HG02981 (cell line): ENCODE data around the gene LAGE3.

Source experiments
- ATAC-seq: cut with Tn5 transposase; IDR thresholded peaks from one replicate; pipeline ENCODE4 v1.9.1; 2021; ENCODE audit warnings: mild to moderate bottlenecking, moderate library complexity; ENCODE audit not compliant: unreplicated experiment

LAGE3 gene, protein sequence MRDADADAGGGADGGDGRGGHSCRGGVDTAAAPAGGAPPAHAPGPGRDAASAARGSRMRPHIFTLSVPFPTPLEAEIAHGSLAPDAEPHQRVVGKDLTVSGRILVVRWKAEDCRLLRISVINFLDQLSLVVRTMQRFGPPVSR

DNA sequence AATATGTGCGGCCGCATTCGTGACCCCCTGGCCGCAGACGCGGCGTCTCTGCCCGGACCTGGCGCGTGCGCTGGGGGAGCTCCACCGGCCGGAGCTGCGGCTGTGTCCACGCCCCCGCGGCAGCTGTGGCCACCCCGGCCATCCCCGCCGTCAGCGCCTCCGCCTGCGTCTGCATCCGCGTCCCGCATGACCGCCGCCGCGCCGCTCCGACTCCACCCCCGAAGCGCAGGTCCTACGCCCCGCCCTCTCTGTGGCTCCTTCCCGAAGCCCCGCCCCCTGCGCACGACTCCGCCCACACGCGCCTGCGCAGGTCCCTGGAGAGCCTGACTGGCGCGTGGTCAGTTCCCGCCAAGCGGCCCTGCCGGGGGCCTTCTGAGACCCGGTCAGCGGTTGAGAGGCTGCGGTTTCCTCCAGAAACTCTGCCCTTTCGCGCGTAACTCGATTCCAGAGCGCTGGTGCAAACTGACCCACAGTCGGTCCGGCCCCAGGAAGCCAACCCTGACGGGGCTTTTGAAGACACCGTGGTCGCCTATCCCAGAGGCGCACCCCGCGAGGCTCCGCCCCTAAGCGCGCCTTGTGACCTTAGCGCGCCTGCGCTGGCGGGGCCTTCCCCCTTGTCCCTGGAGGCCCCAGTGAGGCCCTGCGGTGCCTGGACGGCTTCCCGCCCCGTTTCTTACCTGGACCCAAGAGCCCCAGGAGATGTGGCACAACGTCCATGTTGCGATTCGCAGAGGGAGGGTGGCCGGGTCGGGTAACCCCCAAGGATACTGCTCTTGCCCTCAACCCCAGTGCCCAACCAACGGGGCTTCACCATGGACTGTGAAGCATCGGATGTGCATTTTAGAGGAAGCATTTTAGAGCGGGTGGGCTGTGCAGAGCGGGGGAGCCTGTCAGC is at the start of gene LAGE3:
Gene LAGE3, minus strand, starts transcription at position 554 of the 895 bp plus-strand sequence. Its CDS starts 366 bp downstream, at position 188.
- ATAC-seq, result peak; percentile 88

DNA sequence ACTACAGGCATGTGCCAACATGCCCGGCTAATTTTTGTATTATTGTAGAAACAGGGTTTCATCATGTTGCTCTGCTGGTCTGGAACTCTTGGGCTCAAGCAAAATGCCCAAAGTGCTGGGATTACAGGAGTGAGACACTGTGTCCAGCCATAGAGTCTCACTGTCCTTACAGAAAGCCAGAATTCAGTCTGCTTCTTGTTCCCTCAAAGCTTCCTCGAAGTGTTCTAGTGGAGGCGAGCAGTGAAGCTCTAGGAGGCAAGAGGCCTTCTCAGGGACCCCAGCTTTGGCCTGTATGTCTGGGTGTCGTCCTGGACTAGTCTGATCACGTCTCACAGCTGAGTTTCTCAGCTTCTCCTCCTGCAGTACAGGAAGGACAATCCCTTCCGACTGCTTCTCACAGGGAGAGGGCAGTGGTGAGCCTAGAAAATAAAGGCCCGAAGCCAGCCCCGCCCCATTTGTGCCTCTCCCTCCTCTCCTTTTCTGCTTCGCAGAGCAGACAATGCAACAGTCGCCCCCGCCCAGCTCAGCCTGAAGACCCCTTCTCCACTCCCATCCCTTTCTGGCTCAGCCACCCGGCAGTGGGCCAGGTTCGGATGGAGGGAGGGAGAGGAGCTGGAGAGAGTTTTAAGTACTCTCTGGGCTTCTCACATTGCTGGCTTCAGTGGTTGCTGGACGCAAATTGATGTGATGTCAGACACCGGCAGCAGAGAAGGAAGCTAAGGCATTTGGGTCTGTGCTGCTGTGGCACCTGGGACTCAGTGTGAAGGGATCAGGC is 48.0 kb upstream of the LAGE3 start:
- ATAC-seq, result no peak

DNA sequence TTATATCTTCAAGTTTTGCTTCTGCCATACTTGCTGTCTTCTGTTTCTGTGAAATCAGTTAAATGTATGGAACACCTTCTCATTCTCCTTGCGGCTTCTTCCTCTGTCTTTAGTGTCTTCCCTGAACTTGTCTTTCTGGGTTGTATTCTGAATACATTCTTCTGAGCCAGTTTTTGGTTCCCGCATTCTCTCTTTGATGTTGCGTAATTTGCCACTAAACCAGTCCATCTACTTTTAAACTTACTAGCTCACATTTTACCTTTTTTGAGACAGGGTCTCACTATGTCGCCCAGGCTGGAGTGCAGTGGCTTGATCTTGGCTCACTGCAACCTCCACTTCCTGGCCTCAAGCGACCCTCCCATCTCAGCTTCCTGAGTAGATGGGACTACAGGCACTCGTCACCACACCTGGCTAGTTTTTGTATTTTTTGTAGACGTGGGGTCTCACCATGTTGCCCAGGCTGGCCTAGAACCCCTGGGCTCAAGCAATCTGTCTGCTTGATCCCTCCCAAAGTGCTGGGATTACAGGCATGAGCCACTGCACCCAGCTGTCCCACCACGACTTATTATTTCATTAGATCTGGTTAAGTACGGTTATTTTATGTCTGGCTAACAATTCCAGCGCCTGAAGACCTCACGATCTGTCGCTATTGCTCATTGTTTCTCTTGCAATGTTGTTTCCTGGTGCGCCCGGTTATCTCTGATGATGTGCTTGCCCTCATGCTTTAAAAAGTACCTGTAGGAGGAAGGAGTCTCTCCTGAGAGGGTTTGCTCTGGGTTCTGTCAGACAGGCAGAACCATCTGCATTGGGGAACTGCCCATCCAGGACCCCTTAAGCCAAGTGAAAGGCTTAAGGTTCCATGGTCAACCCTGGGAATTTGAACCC is 46.8 kb upstream of the LAGE3 start:
- no peak for ATAC-seq

DNA sequence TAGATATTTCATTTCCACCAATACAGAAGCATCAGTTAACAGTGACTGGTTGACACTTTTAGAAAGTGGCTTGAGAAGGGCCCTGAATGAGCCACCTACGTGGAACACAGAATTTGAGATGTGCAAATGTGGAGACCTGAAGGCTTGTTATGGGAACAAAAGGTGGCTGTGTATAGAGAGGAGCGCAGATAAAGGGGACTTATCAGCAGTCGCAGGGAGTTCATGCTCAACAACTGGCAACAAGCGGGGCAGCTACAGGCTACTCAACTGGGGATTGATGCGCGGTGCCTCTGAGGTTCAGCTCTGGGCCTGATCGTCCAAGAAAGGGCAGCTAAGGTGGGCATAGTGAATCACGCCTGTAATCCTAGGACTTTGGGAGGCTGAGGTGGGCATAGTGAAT is 40.3 kb upstream of the LAGE3 start:
- no peak for ATAC-seq

DNA sequence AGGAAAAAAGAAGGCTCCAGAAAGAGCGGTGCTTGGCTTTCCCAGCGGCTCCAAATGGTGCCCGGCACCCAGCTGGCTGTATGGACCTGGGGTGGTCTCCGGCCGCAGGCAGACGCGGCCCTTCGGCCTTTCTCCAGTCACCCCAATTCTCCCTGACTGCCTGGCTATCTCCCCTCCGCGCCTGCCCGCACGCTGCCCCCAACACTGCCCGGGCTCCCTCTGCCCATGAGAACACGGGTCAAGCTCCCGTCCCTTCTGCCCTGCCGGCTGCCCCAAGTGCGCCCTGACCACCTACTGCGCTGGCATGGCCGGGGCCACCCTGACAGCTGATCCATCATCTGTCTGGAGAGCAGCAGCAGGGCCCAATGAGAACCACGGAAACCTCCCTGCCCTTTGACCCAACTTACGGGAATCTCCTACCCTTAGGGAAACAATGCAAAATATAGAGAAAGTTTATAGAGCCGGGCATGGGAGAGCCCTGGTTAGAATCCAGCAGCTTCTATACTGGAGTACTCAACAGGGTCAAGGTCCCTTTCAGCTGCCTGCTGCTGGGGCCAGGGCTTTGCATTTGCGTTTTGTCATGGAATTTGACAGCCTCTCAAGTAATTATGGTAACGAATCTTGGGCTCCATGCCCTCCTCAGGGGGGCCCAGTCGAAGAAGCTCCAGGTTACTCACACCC is 38.2 kb upstream of the LAGE3 start:
- ATAC-seq, result no peak

DNA sequence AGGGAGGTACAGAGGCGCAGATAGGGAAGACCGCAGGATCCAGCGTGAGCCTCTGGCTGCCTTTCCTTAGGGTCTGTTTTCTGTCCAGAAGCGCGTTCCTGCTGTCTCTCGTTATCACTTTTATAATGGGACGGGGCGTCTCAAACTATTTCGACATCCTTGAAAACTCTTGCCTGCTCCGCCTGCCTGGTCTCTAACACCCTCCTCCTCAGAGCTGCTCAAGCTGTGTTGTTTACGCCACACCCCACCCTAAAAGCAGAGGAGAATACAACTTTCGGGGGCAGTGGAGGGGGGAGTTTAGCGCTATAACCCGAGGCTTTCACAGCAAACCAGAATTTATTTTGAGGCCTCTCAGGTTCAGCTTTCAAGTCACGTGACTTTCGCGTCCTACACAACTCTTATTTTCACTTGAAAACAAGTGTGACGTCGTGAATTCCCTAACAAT is 37.6 kb upstream of the LAGE3 start:
- ATAC-seq, result no peak

DNA sequence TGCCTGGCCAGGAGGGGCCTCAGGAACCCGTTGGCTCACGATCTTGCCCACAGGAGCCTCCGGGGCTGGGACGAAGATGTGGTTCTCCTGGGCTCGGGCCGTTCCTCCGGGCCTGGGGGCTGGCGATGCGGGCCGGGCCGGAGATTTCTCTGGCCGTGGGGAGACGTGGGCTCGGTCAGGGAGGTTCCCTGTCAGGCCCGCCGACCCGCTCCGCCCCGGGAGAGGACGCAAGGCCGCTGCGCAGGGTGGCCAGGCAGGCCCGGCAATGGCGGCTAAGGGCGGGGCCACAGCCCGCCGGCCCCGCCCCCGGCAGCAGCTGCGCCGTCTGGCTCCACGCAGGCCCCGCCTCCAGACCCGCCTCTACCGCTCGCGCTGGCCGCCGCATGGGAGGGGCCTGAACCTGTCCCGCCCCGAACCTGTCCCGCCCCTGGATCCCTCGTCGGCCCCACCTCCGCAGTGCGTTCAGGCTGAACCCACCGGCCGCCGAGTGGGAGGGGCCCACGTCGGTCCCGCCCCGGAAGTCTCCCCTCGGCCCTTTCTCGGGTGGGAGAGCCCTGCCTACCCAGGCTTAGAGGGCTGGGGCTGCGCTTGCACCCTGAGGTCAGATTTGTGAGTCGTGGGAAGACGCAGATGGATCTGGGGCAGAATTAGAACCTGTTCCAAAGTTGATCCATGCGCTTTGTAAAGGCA is 37.0 kb upstream of the LAGE3 start, which contains the start of gene FAM3A:
Gene FAM3A, minus strand, starts transcription at position 267 of the 690 bp plus-strand sequence. CDS start 460 bp downstream, outside the sequence.
- peak; percentile 94 for ATAC-seq

DNA sequence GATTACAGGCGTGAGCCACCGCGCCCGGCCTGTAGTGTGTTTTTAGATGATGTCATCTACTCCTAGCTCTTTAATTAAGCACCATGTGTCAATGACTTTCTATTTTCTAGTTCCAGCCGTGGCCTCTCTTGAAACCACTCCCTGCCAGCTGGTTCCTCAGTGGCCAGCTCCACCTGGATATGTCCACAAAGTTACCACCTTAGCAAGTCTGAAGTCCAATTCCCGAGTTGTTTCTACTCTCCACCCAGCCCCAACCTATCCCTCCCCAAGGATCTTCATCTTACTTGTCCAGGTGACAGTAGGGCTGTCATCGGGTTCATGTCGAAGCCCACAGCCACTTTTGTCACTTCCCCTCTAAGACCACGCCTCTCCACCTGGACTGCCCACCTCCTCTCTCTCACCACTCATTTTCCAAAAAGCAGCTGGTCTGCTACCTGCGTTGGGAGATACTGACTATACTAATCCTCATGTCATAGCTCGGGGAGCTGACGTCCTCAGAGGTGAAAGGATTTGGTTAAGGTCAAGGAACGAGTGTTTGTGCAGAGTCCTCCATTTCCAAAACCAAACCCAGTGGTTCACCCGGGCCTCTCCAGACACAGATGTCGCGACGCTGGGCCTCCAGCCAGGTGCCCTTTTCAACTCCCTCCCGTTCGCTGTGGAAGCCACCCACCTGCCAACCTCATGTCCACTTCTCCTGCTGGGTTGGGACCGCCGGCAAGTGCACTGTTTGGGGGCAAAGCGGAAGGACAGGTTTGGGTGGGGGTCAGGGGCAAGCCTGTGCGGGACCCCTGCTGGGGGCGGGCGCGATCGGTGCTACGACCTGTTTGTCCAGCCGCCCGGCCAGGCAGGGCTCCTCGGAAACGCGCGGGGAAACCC is 36.2 kb upstream of the LAGE3 start:
- no peak for ATAC-seq

DNA sequence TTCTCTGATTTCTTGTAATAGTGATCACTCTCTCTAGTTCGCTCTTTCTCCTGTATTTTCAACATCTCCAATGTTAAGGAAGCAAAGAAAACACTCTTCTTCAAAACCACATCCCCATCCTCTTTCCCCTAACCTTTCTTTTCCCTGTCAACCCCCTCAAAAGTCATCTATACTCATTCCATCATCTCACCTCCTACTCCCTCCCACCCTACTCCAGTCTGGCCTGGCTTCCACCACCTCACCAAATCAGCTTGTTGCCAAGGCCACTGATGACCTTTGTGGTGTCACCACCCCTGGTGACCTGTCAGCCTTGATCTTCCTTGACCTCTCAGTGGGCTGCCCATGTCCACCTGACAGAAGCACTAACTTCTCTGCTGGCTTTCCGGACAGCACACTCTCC is 34.6 kb upstream of the LAGE3 start:
- ATAC-seq, result no peak

DNA sequence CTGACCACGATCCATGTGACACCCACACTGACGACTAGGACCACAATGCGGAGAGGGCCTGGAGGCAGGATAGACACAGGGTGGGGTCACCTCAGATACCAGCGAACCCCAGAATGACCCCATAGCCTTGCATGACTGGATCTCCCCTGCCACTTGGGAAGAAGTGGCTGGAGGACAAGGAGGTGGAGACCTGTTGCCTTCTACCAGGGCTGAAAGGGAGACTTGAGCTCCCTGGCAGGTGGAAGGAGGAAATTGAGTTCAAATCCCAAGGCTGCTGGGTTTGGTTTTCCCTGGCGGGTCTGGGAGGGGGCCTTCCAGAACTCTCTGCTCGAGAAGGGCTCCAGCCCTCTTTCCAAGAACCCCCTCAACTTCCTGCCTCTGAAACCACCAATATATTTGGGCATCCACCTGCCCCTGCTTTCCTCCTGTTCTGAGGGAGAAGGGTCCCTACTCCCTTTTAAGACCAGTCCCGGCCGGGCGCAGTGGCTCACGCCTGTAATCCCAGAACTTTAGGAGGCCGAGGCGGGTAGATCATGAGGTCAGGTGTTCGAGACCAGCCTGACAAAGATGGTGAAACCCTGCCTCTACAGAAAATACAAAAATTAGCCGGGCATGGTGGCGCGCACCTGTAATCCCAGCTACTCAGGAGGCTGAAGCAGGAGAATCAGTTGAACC is 33.9 kb upstream of the LAGE3 start:
- ATAC-seq, result no peak

DNA sequence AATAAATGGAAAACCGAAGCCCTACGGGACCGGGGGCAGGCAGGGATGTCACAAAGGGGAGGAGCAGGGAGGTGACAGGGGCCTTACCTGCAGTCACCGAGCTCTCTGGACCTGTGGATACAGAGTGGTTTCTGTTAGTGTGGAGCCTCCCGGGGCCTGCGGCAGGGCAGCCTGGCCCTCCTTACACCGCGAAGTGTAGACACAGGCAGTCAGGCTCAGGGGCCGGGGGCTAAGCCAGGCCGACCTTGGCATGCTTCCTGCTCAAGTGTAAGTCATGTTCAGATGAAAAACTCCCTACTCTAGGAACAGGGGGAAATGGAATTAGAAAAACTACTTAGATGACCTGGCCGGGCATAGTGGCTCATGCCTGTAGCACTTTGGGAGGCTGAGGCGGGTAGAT is 32.7 kb upstream of the LAGE3 start:
- ATAC-seq, result no peak

DNA sequence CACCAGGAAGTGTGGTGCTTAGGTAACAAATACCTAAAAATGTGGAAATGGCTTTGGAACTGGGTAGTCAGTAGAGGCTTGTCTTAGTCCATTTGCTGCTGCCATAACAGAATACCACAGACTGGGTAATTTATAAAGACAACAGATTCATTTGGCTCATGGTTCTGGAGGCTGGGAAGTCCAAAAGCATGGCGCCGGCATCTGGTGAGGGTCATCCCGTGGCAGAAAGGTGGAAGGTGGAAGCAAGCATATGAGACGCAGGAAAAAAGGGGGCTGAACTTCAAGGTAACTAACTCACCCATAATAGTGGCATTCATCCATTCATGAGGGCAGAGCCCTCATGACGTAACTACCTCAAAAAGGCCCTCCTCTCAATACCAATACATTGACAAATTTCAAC is 30.4 kb upstream of the LAGE3 start:
- ATAC-seq, result no peak

DNA sequence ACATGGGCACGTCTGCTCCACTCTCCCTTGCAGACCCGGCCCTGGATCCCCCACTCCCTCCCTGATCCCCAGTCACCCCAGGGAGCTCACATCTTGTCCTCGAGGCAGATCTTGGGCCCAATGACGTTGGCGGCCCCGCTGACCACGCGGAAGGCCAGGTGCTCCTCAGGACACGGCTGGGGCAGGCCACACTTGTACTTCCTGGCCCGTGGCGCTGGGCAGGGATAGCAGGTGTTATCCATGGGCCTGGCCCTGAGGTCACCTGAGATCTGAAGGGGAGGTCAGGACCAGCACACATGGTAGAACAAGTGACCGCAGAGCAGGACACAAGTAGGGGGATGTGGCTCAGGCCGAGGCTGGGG is 29.3 kb upstream of the LAGE3 start:
- no peak for ATAC-seq

DNA sequence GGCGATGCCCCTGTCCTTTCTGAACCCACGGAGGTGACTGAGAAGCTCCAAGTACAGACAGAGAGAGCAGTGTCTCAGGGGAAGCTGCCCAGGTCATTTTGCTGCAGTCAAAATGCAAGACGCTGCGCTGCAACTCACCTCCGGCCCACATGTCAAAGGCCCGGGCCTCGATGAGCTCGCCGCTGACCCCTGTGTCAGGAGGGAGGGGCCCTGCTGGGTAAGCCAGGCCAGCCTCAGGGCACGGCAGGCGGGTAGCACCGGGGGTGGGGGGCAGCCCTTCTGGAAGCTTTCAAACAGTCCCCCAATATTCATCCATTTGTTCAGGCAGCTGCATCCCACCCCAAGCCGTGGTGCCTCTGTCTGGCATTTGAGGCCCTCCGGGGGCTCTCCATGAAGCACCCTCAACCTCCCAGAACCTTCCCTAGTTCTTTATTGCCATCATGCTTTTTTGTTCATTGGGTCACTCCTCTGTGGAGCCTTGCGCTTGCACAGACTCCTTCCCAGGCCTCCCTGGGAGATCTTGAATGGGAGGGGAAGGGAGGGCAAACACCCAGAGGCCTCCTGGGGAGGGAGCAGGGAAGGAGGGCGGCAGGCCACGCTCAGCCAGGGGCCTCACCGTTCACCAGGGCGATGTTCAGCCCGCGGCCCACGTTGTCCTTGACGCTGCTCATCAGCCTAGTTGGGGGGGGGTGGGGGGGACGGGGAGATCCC is 28.7 kb upstream of the LAGE3 start:
- no peak for ATAC-seq

DNA sequence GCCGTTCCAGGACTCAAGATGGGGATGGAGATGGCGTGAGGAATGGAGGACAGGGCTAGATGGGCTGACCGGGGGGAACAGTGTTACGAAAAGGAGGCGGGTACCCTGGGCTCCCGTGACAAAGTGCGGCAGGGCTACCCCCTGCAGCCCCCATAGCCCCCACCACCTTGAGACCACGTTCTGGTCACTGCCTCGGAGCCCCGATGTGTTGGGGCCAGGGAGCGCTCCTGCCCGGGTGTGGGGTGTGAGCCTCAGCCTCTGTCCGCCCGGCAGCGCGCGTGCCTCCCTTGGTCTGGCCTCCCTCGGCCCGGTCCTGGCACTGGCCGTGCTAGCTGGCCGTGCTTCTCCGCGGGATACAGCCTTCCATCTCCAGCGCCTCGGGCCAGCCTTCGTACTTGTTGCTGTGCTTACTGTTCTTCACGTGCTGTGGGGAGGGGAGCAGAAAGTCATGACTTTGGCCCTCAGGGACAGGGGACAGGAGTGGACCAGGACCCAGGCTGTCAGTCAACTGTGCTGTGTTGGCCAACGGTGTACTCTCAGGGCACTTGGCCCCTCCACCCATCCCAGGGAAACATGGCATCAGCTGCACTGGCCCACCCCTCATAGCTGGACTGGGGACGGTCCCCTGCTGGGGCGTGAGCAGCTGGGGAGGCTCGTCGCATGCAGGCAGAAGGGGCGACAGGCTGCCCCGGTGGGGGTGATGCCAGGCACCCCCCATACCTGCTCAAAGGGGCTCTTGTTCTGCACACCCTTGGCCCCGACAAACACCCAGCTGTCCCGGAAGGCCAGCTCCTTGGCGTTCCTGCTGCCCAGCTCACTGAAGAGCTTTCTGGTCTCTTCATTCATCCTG is 27.6 kb upstream of the LAGE3 start:
- no peak for ATAC-seq

DNA sequence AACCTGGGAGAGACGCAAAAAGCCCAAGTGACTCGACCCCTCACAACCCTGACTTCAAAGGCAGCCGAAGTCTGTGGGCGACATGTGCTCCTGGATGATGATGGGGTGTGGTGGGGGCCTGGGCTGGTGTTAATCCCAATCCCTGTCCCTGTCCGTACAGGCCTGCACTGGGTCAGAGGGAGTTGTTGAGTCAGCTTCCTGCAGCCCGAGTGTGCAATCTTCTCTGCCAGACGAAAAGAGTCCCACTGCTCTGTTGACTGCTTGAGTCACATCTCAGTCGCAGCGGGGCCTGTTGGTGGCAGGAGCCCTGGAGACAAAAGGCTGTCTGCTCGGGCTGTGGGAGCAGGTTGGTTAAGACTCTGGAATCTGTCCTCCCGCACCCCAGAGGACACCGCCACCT is 26.7 kb upstream of the LAGE3 start:
- ATAC-seq, result no peak
